Prostate gland (tissue), 2 donors: ENCODE measurements around the gene TRIM25. TPM values are rescaled to one million over a fixed set of nuclear protein-coding genes. Genes with fewer than 3 reads are reported as not detected.

ENCODE experiments used
- DNase-seq: peaks from one replicate; pipeline ENCODE4 v3.0.0-alpha.2; 2019; ENCODE audit warnings: low spot score
- H3K27ac ChIP-seq, 2 donors: fragments of 200-600 bp; sonication (generic); 2 replicates each; pipeline ENCODE4 v1.5.1; 2017 to 2019
- H3K27me3 ChIP-seq: fragments of 200-600 bp; sonication (generic); replicated peaks from 2 replicates; pipeline ENCODE4 v1.5.1; 2019; ENCODE audit not compliant: insufficient read depth
- H3K36me3 ChIP-seq, 2 donors: fragments of 200-600 bp; sonication (generic); 1 replicate in 1 of 2; 2 replicates in 1 of 2; pipeline versions ENCODE4 v1.5.1 to v1.8.1; 2017 to 2019
- H3K4me1 ChIP-seq: fragments of 200-600 bp; sonication (generic); replicated peaks from 2 replicates; pipeline ENCODE4 v1.5.1; 2019
- H3K4me3 ChIP-seq, 2 donors: fragments of 200-600 bp; sonication (generic); 2 replicates each; pipeline ENCODE4 v1.5.1; 2017 to 2019
- H3K9me3 ChIP-seq: fragments of 200-600 bp; sonication (generic); 2 replicates; pipeline ENCODE4 v1.5.1; 2017
- POLR2A ChIP-seq: fragments of 450-650 bp; IDR thresholded peaks from one replicate; pipeline ENCODE4 v1.6.1; 2016; ENCODE audit warnings: antibody characterized with exemption, mild to moderate bottlenecking
- POLR2AphosphoS5 ChIP-seq: sonication (generic); formaldehyde crosslinking; IDR thresholded peaks from one replicate; pipeline ENCODE4 v1.6.1; 2017; ENCODE audit warnings: antibody characterized with exemption
- whole genome bisulfite sequencing: methylation state at CpG from one replicate; pipeline ENCODE4 v1.1.5; 2018; 5-methylcytosine and 5-hydroxymethylcytosine counted together
- intact Hi-C: fragments of 100-400 bp; cut with DNase I; formaldehyde crosslinking; loops from one replicate; pipeline ENCODE4 v1.14.2; 2022
- total RNA-seq, 2 donors: library from RNA; depleted of rRNA; stranded (reverse); fragments of >200 nt; gene quantifications; one replicate each; pipeline ENCODE4 v1.1.0, GENCODE V29; 2016
- TF ChIP-seq, protein P1 (sequence below), 4 experiments: fragments of 200-600 bp in 2 of 4; fragments of 450-650 bp in 2 of 4; sonication (generic) in 2 of 4; IDR thresholded peaks; 1 replicate in 3 of 4; 2 replicates in 1 of 4; pipeline ENCODE4 v1.5.1; 2016 to 2019; ENCODE audit warnings: antibody characterized with exemption in 4 of 4, mild to moderate bottlenecking in 2 of 4, moderate library complexity in 2 of 4

TRIM25 gene, protein sequence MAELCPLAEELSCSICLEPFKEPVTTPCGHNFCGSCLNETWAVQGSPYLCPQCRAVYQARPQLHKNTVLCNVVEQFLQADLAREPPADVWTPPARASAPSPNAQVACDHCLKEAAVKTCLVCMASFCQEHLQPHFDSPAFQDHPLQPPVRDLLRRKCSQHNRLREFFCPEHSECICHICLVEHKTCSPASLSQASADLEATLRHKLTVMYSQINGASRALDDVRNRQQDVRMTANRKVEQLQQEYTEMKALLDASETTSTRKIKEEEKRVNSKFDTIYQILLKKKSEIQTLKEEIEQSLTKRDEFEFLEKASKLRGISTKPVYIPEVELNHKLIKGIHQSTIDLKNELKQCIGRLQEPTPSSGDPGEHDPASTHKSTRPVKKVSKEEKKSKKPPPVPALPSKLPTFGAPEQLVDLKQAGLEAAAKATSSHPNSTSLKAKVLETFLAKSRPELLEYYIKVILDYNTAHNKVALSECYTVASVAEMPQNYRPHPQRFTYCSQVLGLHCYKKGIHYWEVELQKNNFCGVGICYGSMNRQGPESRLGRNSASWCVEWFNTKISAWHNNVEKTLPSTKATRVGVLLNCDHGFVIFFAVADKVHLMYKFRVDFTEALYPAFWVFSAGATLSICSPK
- 10 to 100 TPM; 28.7 to 49.0 TPM for total RNA-seq

DNA sequence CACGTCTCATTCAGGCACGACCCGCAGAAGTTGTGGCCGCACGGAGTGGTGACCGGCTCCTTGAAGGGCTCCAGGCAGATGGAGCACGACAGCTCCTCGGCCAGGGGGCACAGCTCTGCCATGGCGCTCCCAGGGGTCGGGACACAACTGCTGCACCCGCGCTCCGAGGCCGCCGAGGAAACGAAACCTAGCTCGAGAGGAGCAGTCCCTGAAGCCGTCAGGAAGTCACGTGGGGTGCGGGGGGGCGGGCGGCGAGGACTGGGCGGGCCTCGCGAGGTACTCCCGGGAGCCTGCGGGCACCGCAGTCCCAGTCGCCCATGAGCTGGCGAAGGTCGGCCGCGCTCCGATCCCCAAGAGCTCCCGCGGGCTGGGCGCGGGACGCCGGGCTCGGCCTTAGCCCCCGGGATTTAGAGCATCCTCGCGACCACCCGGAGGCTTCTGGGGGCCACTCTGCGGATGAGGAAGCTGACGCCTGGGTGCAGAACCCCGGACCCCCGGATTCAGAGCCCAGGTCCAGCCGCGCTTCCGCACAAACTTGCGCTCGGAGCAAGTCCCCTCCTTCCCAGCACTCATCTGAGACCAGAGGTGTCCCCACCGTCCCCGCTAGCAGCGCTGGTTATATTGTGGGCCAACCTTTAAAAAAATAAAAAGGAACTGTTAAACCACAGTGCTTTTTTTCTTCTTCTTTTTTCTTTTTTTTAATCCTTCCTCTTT is at the start of gene TRIM25:
TRIM25 (minus strand) TSS at position 183 of the 714 bp plus-strand sequence; CDS start at position 122, 61 bp downstream.
- DNase-seq: peak; percentile 95
- Histone ChIP-seq H3K4me3 (peak within 1 kb of the TSS; percentile 55 to 68), H3K27me3 (no peaks in the 10 kb centered on the region), H3K36me3 (no peaks in the 10 kb centered on the region), H3K4me1 (peaks cover 1% of the 10 kb centered on the region), H3K27ac (peak within 1 kb of the TSS; percentile 78 to 87), H3K9me3 (no peaks in the 10 kb centered on the region)
- intact Hi-C loops: loop anchor here (5.0 kb wide), 2 partner anchors 48 to 82 kb away; partner anchors contain the start of genes C17orf67, COIL and DGKE
- TF ChIP-seq POLR2A (peak; percentile 99), POLR2AphosphoS5 (peak; percentile 89)
- TF ChIP-seq, protein P1, sequence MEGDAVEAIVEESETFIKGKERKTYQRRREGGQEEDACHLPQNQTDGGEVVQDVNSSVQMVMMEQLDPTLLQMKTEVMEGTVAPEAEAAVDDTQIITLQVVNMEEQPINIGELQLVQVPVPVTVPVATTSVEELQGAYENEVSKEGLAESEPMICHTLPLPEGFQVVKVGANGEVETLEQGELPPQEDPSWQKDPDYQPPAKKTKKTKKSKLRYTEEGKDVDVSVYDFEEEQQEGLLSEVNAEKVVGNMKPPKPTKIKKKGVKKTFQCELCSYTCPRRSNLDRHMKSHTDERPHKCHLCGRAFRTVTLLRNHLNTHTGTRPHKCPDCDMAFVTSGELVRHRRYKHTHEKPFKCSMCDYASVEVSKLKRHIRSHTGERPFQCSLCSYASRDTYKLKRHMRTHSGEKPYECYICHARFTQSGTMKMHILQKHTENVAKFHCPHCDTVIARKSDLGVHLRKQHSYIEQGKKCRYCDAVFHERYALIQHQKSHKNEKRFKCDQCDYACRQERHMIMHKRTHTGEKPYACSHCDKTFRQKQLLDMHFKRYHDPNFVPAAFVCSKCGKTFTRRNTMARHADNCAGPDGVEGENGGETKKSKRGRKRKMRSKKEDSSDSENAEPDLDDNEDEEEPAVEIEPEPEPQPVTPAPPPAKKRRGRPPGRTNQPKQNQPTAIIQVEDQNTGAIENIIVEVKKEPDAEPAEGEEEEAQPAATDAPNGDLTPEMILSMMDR (IDR thresholded peaks at IDR 0.05): peak in 1 of 4 experiments; percentile 12
- under 1% methylated on average over 45 of the region's 58 CpGs for WGBS

DNA sequence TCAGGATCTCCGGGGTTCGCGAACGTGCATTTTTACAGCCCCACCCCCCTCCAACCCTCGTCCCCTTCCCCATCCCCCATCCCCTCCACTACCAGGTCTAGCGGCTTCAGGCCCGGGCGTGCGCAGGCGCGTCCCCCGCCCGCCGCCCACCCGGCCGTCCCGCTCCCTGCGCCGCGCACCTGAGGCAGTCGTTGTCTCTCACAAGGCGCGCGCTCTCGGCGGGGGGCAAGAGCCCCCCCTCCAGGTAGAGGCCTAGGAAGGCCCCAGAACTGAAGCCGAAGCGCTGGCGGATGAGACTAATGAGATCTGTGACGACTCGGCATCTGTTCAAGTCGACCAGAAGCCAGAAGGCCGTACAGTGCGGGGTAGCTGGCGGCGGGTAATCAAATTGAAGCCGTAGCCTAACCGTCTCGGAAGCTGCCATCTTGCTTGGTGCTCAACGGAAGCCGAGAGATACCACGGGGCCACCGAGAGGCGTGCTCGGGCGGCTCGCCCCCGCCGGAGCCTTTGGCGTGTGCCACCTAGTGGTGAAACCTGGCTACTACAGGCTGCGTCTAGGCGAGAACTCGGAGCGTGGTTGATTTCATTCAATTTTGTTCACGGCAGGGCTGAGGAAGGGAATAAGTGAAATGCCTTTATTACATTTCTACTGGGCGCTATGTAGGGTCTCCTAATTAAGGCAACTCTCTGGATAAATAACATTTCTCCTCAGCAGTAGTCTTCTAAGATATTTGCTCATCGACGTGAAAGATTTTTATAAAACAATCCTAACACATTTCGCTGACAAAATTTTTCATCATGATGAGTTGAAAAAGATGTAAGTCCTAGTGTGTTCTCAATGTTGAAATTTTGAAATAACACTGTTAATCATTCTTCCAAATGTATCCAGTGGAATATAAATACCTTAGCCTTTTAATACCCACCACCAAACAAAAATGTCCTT is 47.0 kb upstream of the TRIM25 start, which contains the start of gene COIL:
COIL (minus strand) TSS at position 455 of the 943 bp plus-strand sequence; CDS start at position 424, 31 bp downstream.
- TF ChIP-seq POLR2AphosphoS5: peak; percentile 95
- peak; percentile 10 for TF ChIP-seq POLR2A
- TF ChIP-seq, protein P1 (IDR thresholded peaks at IDR 0.05): peak; percentile 91 to 100 (median 99)
- Histone ChIP-seq H3K27ac (peak within 1 kb of the TSS; percentile 88 to 92), H3K4me3 (peak within 1 kb of the TSS; percentile 80 to 85), H3K9me3 (no peaks in the 10 kb centered on the region), H3K4me1 (no peaks in the 10 kb centered on the region), H3K36me3 (no peaks in the 10 kb centered on the region), H3K27me3 (no peaks in the 10 kb centered on the region)
- intact Hi-C loops: loop anchor here (5.0 kb wide), 1 partner anchor 49 kb away; the partner anchor contains the start of gene TRIM25
- peak; percentile 91 for DNase-seq
- 5% methylated on average over 52 of the region's 59 CpGs for WGBS

DNA sequence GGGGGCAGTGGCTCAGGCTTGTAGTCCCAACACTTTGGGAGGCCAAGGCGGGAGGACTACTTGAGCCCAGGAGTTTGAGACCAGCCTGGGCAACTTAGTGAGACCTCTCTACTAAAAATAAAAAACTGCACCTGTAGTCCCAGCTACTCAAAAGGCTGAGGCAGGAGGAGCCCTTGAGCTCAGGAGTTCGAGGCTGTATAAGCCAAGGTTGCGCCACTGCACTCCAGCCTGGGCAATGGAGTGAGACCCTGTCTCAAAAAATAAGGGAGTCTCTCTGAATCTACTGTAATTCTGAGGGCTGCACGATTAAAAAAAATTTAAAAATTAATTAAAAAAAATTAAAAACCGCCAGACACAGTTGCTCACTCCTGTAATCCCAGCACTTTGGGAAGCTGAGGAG is 43.1 kb upstream of the TRIM25 start:
- TF ChIP-seq POLR2AphosphoS5 (no peak), POLR2A (no peak)
- TF ChIP-seq, protein P1 (IDR thresholded peaks at IDR 0.05): no peak
- Histone ChIP-seq H3K9me3 (no peaks in the 10 kb centered on the region), H3K36me3 (no peaks in the 10 kb centered on the region), H3K27me3 (no peaks in the 10 kb centered on the region), H3K4me3 (no peak overlapping the region), H3K4me1 (no peaks in the 10 kb centered on the region), H3K27ac (no peak overlapping the region)
- no peak for DNase-seq
- intact Hi-C loops: no loop called here
- WGBS: 98% methylated on average over 5 of the region's 5 CpGs

DNA sequence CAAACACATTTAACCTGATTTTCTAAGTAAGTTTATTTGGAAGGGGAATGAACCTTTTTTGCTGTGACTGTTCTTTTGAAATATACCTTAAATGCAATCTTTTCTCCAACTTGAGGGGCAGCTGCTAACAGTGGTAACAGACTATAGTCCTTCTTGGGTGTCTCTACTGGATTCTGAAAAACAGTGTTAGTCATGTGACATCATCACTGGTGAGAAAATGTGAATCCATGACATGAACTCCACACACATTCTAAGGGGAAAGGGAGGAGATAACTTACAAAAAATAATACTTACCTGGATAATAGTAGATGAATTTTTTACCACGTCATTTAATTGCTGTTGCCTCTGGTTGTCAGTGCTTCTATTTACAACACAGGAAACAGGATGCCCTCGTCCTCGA is 35.7 kb upstream of the TRIM25 start:
- 81% methylated on average over 3 of the region's 3 CpGs for WGBS
- Histone ChIP-seq H3K27me3 (no peaks in the 10 kb centered on the region), H3K27ac (no peak overlapping the region), H3K9me3 (no peaks in the 10 kb centered on the region), H3K4me3 (no peak overlapping the region), H3K4me1 (no peaks in the 10 kb centered on the region), H3K36me3 (peaks cover 0 to 2% of the 10 kb centered on the region in 2 donors)
- no peak for DNase-seq
- TF ChIP-seq POLR2A (no peak), POLR2AphosphoS5 (no peak)
- TF ChIP-seq, protein P1 (IDR thresholded peaks at IDR 0.05): no peak
- intact Hi-C loops: loop anchor here (10.0 kb wide), 1 partner anchor 235 kb away; no protein-coding TSS in a partner anchor
